CD4-positive, alpha-beta T cell treated with Interferon gamma for 1 hour (primary cell): ENCODE data around the gene RADIL.

Source experiments
- DNase-seq: peaks from one replicate; pipeline ENCODE4 v3.0.0-alpha.2; 2020

The RADIL gene

DNA sequence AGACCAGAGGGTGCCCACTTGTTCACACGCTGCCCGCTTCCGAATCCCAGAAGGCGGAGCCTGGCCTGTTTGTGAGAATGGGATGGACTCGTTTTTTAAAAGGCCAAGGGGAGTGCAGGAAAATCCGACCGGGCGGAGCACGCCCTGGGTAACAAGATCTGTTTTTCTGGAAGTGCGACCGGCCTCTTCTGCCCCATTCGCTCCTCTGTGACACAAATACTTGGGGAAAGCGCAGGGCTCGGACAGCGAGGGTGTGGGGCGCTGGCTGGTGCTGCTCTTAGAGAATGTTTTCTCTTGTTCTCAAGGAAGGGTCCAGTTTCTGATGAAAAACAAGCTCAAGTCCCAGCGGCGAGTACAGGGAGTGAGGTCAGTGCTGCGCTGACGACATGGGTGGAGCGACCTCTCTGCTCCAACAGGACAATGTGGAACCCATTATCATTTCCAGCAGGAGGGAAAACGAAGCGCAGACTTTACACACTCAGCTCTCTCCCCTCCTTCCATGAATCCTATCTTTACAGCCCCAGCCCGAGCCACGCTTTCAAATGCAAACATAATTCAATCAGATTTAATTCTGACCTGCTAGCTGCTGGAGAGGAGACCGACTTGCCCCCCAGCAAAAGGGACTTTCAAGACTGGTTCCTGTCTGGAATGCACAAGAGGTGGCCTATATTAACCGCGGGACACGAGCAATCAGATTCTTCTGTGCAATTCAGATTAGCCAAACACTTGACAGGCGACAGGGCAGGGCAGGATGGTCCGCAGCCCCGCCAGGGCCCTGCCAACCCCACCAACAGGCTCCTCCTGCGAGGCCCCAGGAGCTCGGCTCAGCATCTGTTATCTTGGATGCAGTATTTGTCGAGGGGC is 1.1 kb downstream of the RADIL start:
- no peak for DNase-seq

- DNase-seq = no peak
Measured at GRCh38 chr7:4880218-4880617, 3.3 kb downstream of the RADIL start.

DNA sequence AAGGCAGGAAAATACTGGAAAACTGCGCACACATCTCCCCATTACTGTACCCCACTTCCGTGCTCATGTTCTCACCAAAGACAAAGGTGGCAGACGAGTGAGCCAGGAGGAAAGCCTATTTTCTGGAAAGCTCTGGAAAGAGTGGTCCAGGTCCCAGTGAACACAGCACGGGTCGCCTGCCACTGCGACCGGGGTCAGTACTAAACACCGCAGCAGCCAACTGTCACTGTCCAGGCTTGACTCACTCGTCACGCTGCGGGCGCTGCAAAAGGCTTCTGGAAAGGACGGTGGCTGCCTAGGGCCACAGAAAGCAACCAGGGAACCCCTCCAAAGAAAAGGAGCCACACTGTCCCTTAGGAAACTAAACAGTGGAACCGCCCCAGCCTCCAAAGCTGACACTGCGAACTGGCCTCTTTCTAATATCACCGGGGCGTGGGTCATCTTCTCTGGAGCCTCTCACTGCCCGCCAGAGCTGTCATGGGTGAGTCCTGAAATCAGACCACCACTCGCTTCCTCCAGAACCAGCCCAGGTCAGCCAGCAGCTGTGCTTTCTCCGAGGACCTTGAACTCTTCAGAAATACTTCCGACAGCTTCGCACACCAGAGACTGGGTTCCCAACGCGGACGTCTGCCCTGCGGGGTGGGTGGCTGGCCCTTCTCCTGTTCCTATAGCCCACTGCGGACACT is 4.0 kb downstream of the RADIL start:
- no peak for DNase-seq

DNA sequence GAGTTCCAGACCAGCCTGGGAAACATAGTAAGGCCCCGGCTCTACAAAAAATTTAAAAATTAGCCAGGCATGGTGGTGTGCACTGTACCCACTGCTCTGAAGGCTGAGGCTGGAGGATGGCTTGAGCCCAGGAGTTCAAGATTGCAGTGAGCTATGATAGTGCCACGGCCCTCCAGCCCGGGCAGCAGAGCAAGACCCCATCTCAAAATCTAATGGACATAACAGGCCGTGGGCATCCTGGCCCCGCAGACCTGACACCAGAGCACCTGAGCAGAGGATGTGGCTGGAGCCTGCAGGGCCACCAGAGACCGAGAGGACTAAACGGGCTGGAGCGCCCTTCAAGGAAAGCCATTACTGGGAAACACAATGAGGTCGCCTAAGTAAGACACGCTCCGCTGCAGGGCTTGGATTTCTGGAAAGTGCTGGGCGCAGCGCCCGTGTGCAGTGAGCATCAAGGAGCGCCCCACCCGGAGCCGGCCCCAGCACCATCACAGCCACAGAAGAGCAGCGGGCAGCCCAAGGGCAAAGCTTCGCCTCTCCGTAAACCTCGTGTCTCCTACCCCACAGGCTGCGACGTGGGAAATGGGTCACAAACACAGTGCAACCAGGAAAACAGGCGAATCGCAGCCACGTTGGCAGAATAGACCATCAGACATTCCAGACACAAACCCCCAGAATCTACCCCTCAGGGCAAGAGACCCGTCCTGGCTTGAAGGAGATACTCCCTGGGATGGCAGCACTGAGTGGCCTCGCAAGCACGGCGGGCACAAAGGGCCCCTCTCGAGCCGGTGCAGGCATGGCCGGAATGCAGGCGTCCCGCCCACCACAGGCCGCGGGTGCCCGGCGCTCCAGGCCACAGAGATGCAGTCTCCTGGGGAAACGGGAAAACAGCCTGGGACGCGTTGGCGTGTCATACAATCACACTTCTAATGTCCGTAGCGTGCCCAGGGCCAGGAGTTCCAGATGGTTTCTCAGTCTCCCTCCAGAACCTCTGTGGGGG is 4.9 kb downstream of the RADIL start:
- no peak for DNase-seq

DNA sequence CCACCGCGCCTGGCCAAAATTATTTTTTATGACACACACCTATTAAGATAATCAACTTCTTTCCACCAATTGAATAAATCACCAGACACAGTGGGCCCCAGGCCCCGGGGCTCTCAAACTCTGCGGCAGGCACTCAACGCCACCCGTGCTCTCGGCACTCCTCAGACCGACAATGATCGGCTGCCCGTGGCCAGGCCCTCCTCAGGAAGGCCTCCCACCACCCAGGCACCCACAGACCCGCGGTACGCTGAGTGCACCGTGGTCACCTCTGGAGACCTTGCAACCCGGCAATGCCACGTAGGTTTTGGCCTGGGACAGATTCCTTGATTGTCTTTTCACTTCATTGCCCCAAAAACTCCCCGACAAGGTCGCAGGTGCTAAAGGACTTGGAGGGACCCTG is 6.9 kb downstream of the RADIL start:
- no peak for DNase-seq

DNA sequence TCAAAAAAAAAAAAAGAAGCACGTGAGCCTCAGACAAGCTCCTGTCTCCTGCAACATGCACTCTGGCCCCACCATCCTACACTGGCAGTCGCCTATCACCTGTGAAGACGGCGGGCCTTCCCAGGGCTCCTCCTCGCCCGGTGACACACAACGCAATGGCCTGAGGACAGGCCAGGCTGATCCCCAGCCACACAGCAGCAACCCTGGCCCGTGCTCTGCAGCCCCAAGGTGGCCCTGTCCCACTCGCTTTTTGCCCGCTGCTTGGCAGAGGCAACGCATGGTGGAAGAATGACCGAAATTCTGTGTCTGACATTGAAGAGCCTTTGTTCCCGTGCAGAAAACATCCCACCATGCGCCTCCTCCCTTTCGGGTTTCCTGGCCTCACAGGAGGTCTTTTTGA is 8.1 kb downstream of the RADIL start:
- DNase-seq = no peak

DNA sequence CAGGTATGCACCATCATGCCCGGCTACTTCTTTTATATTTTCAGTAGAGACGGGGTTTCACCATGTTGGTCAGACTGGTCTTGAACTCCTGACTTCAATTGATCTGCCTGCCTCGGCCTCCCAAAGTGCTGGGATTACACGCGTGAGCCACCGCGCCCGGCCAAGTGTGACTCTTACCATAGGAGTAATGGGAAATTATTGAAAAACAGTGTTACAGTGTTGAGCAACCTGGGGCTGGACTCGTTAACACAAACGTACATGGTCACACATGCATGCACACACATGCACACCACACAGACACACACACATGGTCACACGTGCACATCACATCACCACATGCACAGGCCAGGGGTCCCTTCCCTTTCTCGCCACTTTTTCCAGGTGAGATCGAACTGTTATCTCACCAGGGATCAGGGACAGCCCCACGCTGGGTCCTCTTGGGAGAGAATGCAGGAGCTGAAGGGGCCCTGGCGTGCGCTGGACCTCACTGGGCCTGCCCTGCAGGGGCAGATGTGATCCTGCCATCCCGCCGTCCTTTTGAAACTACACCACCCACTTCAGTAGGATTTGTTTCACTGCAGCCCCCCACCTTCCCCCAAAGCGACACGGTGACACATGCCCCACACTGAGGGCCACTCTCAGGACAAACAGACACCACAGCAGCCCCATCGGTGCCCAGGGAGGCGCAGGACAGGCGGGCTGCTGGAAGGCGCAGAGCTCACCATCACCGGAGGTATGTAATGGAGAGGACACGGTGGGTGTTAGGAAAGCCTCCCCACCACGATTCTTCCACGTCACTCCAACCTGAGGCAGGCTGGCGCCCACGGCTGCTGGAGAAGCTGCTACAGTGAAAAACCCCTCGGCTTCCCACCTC is 10.2 kb downstream of the RADIL start:
- DNase-seq = no peak

GRCh38 chr7:4871930-4872675 is 11.4 kb downstream of the RADIL start:
- DNase-seq = no peak

GRCh38 chr7:4871056-4871680 is 12.3 kb downstream of the RADIL start:
- DNase-seq = no peak

DNA sequence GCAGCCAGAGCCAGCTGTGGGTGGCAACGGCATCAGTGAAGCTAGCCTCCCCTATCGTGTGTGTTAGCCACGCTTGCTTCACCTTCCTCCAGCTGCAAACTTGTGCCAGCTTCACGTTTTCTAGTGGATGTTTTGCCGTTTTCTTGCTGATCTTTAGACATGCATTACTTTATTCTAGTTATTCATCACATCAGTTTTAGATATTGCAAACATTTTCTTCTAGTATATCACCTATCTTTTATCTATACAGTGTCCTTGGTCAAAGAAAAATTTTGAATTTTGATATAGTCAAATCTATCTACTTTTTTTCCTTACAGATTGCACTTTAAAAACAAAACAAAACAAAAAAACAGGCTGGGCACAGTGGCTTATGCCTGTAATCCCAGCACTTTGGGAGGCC is 15.0 kb downstream of the RADIL start:
- no peak for DNase-seq

DNA sequence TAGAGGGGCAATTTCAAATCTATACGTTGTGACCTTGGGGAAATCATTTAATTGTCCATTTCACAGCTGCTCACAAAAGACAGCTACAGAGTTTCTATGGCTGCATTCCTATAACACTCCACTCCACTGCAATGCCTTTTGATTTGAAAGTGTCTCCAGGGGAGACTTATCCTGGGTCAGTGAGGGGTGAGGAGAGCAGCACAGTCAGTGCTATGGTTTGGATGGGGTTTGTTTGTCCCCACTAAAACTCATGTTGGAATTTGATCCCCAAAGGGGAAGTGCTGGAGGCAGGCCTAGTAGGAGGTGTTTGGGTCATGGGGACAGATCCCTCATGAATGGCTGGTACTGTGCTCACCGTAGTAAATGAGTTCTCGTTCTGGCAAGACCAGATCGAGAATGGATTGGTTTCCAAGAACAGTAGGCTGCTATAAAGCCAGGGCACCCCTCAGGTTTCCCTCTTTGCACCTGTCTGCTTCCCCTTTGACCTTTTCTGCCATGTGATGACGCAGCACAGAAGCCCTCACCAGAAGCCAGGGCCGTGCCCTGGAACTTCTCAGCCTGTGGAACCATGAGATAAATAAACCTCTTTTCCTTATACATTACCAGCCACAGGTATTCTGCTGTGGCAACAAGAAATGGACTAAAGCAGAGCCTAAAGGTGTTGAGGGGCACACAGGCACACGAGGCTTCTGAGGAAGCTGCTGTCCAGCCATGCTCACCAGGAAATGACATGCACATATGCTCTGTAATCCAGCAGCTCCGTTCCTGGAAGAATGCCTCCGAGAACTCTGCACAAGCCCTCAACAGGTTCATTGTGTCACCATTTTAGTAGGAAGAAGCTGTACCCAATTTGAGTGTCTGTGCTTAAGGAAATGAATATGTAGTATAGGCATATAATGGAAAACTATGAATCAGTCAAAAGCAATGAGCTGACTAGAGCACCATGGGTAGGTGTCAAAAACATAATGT is 16.7 kb downstream of the RADIL start:
- DNase-seq = no peak

DNA sequence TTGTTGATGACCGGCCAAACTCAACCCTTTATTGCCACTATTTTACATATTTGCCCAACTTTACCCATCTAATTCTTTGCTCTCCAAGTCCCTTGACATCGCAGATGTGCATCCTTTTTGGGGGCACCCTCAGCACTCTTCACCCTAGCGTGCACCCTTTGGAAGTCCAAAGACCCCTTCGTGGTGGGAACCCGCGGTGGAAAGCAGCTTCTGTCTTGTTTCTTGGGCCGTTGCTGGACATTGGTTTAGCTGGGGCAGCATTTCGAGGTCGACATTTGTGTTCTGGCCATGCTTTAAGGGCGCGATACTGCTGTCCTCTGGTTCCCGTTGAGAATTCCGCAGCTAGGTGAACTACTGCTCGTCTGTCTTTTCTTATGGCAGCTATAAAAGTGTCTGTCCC is 21.4 kb downstream of the RADIL start:
- DNase-seq = no peak

- peak; percentile 43 for DNase-seq
Measured at GRCh38 chr7:4861673-4862072, 21.8 kb downstream of the RADIL start, which contains the start of gene PAPOLB. Gene PAPOLB, minus strand, starts transcription at chr7:4862030. Its CDS starts 220 bp downstream, at chr7:4861810.

GRCh38 chr7:4861227-4861626 is 22.3 kb downstream of the RADIL start:
- no peak for DNase-seq

DNA sequence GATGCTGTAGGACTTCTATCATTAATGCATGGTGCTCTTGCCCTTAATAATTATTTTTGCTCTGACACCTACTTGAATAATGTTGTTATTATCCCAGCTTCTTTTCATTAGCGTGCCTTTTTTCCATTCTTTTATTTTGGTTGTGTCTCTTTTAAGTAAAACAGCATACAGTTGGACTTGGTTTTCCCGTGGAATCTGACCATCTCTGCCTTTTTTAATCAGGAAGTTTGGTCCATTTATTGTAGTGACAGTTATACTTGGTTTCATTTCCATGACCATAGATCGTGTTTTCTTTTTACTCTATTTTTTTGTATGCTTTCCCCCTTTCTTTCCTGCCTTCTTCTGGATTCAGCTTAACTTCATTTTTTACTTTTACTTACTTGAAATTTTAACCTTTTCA is 26.3 kb downstream of the RADIL start:
- no peak for DNase-seq

DNA sequence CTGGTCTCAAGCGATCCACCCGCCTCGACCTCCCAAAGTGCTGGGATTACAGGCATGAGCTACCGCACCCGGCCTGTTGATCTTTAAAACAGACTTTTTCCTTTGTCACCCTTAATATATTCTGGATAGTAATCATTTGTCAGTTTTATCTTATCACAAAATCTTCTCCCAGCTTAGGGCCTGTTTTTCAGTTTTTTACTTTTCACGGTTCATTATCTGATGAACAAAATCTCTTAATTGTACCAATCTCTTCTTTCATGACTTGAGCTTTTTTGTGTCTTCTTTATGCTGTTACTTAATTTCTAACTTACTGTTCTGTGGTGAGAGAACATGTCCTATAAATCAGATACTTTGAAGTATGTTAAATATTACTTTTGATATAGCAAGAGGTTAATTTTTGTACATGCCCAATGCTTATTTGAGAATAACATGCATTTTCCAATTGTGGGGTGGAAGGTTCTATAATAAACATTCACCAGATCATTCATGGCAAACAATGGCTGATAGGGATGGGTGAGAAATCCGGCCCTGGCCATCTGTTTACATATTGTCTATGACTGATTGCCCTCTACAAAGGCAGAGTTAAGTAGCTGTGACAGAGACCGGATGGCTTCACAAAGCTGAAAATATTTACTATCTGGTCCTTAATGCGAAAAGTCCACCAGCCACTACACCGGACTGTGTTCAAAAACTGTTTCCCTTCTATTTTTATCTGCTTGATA is 27.0 kb downstream of the RADIL start:
- DNase-seq = no peak

DNA sequence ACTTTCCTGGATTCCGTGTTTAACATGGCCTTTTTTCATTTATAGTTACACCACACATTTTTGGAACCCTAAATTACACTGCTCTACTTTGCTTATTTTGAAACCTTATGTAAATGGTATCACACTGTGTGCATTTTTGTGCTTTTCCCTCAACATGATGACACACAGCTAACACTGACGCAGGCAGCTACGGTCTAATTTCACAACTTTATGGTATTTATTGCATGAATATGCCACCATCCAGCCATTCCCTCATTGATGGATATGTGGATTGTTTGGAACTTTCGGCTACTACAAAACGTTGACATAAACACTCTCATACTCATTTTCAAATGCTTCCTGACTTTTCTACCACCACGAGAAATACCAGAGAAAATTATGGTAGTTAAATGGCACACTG is 28.6 kb downstream of the RADIL start:
- DNase-seq = no peak

DNA sequence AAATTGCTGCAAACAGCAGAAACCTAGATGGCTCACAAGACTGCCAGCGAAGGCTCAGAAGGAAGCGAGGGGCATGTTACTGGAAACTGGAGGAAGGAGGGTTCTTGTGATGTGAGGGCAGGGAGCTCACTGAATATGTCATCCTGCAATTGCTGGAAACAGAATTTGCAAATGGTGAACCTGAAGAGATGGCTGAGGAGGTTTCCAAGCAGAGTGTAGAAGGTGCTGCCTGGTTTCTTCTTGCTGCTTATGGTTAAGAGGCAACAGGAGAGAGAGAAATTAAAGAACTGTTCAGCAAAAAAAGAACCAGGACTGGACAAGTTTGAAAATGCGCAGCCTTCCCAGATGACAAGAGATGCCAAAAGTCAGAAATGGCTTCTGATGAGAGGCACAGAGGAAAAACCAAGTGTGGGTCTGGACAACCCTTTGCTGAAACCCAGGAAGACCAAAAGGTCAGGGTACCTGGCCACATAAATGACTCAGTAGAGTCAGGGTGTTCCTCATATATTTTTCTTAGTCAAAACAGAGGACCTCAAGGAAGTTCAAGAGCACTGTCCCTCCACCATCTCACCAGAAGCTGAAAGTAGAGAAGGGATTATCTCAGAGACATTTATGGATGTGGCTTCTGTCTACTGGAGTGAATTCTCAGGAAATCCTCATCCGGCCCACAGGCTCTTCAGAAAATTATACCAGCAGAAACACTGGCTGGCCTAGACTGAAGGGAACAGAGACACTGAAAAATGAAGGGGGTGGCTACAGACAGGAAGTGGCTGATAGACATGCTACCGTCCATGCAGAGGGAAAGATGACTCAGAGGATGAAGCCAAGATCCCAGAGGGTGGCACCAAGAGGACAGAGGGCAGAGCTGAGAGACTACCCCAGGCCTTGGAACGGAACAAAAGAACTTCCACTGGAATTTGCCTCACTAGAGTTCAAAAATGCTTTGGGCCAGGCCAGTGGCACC is 31.8 kb downstream of the RADIL start:
- DNase-seq = no peak
